Stimulated activated CD4-positive, alpha-beta T cell treated with anti-CD3 and anti-CD28 coated beads, Interleukin-1b, Interleukin-23, amount 100 ng/mL, for 48 hours (primary cell): ENCODE results near the gene DCAF5.
"Not testable (repeated sequence)": the region's sequence is repeated elsewhere in the genome, so short reads cannot be mapped to it uniquely, and the experiment has no call there.

ENCODE experiments used
- DNase-seq: peaks from one replicate; pipeline ENCODE4 v3.0.0-alpha.2; 2020

Gene DCAF5

GRCh38 chr14:69152902-69153151, at the start of gene DCAF5:
TSS of gene DCAF5 (minus strand) at chr14:69153119. CDS start at chr14:69152978, 141 bp downstream.
- DNase-seq: peak; percentile 93

GRCh38 chr14:69199786-69200185, 46.9 kb upstream of the DCAF5 start:
- DNase-seq: no peak

GRCh38 chr14:69193721-69194120, 40.8 kb upstream of the DCAF5 start:
- DNase-seq: no peak

- DNase-seq: peak; percentile 84
Observed at GRCh38 chr14:69191340-69192111, 38.6 kb upstream of the DCAF5 start, which contains the start of gene EXD2. TSS of gene EXD2 (plus strand) at chr14:69191498. CDS start at chr14:69209471, 17,973 bp downstream.

GRCh38 chr14:69190191-69190590, 37.3 kb upstream of the DCAF5 start:
- no peak for DNase-seq

GRCh38 chr14:69183735-69184134, 30.8 kb upstream of the DCAF5 start:
- no peak for DNase-seq

GRCh38 chr14:69182580-69182979, 29.7 kb upstream of the DCAF5 start:
- DNase-seq: not testable (repeated sequence)

- no peak for DNase-seq
Observed at GRCh38 chr14:69181491-69181890, 28.6 kb upstream of the DCAF5 start.

- DNase-seq: no peak
Observed at GRCh38 chr14:69175130-69175529, 22.2 kb upstream of the DCAF5 start.

- no peak for DNase-seq
Observed at GRCh38 chr14:69171569-69171968, 18.6 kb upstream of the DCAF5 start.

GRCh38 chr14:69170839-69171238, 17.9 kb upstream of the DCAF5 start:
- DNase-seq: no peak

GRCh38 chr14:69165787-69166186, 12.9 kb upstream of the DCAF5 start:
- DNase-seq: not testable (repeated sequence)

- no peak for DNase-seq
Observed at GRCh38 chr14:69161590-69161989, 8.7 kb upstream of the DCAF5 start.

GRCh38 chr14:69156224-69156623, 3.3 kb upstream of the DCAF5 start:
- no peak for DNase-seq

GRCh38 chr14:69154779-69155178, 1.9 kb upstream of the DCAF5 start:
- DNase-seq: no peak

- DNase-seq: no peak
Observed at GRCh38 chr14:69153873-69154270, 953 bp upstream of the DCAF5 start.

GRCh38 chr14:69153152-69153872, 393 bp upstream of the DCAF5 start:
- no peak for DNase-seq

- DNase-seq: peak; percentile 31
Observed at GRCh38 chr14:69152181-69152901, 578 bp downstream of the DCAF5 start.

GRCh38 chr14:69151458-69152180, 1.3 kb downstream of the DCAF5 start:
- DNase-seq: peak; percentile 78

- no peak for DNase-seq
Observed at GRCh38 chr14:69149461-69150244, 3.3 kb downstream of the DCAF5 start.

- DNase-seq: no peak
Observed at GRCh38 chr14:69142101-69142500, 10.8 kb downstream of the DCAF5 start.

GRCh38 chr14:69141550-69141949, 11.4 kb downstream of the DCAF5 start:
- no peak for DNase-seq
